Measurements from ENCODE around the gene PTPN20.
"Not testable (repeated sequence)": the region's sequence is repeated elsewhere in the genome, so short reads cannot be mapped to it uniquely, and the experiment has no call there.

GRCh38 chr10:46896762-46897692 is 14.2 kb upstream of the PTPN20 start:
- TF ChIP-seq, protein P1, sequence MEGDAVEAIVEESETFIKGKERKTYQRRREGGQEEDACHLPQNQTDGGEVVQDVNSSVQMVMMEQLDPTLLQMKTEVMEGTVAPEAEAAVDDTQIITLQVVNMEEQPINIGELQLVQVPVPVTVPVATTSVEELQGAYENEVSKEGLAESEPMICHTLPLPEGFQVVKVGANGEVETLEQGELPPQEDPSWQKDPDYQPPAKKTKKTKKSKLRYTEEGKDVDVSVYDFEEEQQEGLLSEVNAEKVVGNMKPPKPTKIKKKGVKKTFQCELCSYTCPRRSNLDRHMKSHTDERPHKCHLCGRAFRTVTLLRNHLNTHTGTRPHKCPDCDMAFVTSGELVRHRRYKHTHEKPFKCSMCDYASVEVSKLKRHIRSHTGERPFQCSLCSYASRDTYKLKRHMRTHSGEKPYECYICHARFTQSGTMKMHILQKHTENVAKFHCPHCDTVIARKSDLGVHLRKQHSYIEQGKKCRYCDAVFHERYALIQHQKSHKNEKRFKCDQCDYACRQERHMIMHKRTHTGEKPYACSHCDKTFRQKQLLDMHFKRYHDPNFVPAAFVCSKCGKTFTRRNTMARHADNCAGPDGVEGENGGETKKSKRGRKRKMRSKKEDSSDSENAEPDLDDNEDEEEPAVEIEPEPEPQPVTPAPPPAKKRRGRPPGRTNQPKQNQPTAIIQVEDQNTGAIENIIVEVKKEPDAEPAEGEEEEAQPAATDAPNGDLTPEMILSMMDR (IDR thresholded peaks at IDR 0.05) = not testable (repeated sequence)
- TF ChIP-seq ZNF416 (CRISPR knock-in tag; IDR thresholded peaks at IDR 0.05); ATF6 (CRISPR knock-in tag; IDR thresholded peaks at IDR 0.05); NR3C1 (CRISPR knock-in tag; conservative IDR thresholded peaks at IDR 0.05; ENCODE audit: low read depth); NR1H2 (CRISPR knock-in tag; IDR thresholded peaks at IDR 0.05): not testable (repeated sequence)
- TF ChIP-seq, protein P2, sequence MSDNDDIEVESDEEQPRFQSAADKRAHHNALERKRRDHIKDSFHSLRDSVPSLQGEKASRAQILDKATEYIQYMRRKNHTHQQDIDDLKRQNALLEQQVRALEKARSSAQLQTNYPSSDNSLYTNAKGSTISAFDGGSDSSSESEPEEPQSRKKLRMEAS (CRISPR knock-in tag; IDR thresholded peaks at IDR 0.05) = not testable (repeated sequence)

Measured in WTC11 (cell line).